OCI-LY1 (cell line): ENCODE measurements around the gene IFT27.
"Not testable (repeated sequence)": the region's sequence is repeated elsewhere in the genome, so short reads cannot be mapped to it uniquely, and the experiment has no call there.

Experiments
- EZH2 ChIP-seq: fragments of 200-600 bp; sonication (generic), shearing (Covaris generic); IDR thresholded peaks from 2 replicates; pipeline ENCODE4 v1.8.0; 2017; ENCODE audit warnings: borderline replicate concordance, mixed run types, mild to moderate bottlenecking, antibody characterized with exemption, low read length, moderate library complexity, mixed read lengths
- TF ChIP-seq, protein P1 (sequence below): fragments of 200-600 bp; sonication (generic), shearing (Covaris generic); IDR thresholded peaks from 2 replicates; pipeline ENCODE4 v1.5.1; 2017; ENCODE audit warnings: mild to moderate bottlenecking, antibody characterized with exemption, low read length, moderate library complexity, mixed read lengths

DNA sequence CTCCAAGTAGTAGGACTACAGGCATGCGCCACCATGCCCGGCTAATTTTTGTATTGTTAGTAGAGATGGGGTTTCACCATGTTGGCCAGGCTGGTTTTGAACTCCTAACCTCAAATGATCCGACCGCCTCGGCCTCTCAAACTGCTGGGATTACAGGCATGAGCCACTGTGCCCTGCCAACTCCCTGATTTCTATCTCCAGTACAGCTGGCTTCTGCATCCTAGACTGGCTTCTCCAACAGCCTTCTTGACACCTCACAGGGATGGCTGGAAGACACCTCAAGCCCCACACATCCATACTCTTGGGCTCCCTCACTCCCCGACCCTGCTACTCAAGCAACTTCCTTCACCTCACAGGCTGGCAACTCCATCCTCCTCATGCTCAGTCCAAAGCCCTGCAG, 44.6 kb downstream of the IFT27 start:
- TF ChIP-seq EZH2, result not testable (repeated sequence)
- TF ChIP-seq, protein P1, sequence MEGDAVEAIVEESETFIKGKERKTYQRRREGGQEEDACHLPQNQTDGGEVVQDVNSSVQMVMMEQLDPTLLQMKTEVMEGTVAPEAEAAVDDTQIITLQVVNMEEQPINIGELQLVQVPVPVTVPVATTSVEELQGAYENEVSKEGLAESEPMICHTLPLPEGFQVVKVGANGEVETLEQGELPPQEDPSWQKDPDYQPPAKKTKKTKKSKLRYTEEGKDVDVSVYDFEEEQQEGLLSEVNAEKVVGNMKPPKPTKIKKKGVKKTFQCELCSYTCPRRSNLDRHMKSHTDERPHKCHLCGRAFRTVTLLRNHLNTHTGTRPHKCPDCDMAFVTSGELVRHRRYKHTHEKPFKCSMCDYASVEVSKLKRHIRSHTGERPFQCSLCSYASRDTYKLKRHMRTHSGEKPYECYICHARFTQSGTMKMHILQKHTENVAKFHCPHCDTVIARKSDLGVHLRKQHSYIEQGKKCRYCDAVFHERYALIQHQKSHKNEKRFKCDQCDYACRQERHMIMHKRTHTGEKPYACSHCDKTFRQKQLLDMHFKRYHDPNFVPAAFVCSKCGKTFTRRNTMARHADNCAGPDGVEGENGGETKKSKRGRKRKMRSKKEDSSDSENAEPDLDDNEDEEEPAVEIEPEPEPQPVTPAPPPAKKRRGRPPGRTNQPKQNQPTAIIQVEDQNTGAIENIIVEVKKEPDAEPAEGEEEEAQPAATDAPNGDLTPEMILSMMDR, result not testable (repeated sequence)
